Ishikawa (cell line): ENCODE data around the gene ADGRB2.

Experiments used
- CEBPB ChIP-seq: IDR thresholded peaks from 2 replicates; pipeline ENCODE4 v1.6.1; 2012
- CREB1 ChIP-seq: IDR thresholded peaks from 2 replicates; pipeline ENCODE4 v1.6.1; 2012; ENCODE audit warnings: low read depth
- EGR1 ChIP-seq: IDR thresholded peaks from 2 replicates; pipeline ENCODE4 v1.6.1; 2012
- EP300 ChIP-seq: IDR thresholded peaks from 2 replicates; pipeline ENCODE4 v1.6.1; 2012; ENCODE audit warnings: borderline replicate concordance
- FOXM1 ChIP-seq: IDR thresholded peaks from 2 replicates; pipeline ENCODE4 v1.6.1; 2012; ENCODE audit warnings: low read depth, borderline replicate concordance
- NFIC ChIP-seq: IDR thresholded peaks from 2 replicates; pipeline ENCODE4 v1.6.1; 2012
- RAD21 ChIP-seq: IDR thresholded peaks from 2 replicates; pipeline ENCODE4 v1.6.1; 2012; ENCODE audit warnings: low read depth
- TAF1 ChIP-seq: IDR thresholded peaks from 2 replicates; pipeline ENCODE4 v1.6.1; 2012; ENCODE audit warnings: low read depth, mild to moderate bottlenecking
- TCF12 ChIP-seq: IDR thresholded peaks from 2 replicates; pipeline ENCODE4 v1.6.1; 2012; ENCODE audit warnings: low read depth
- TEAD4 ChIP-seq: IDR thresholded peaks from 2 replicates; pipeline ENCODE4 v1.6.1; 2012
- YY1 ChIP-seq: IDR thresholded peaks from 2 replicates; pipeline ENCODE4 v1.6.1; 2012; ENCODE audit warnings: low read depth
- ZBTB7A ChIP-seq: IDR thresholded peaks from 2 replicates; pipeline ENCODE4 v1.6.1; 2012; ENCODE audit warnings: low read depth
- TF ChIP-seq, protein P1 (sequence below): IDR thresholded peaks from 2 replicates; pipeline ENCODE4 v1.6.1; 2012; ENCODE audit warnings: low read depth, mild to moderate bottlenecking
- TF ChIP-seq, protein P2 (sequence below): IDR thresholded peaks from 2 replicates; pipeline ENCODE4 v1.6.1; 2012
- TF ChIP-seq, protein P3 (sequence below): IDR thresholded peaks from 2 replicates; pipeline ENCODE4 v1.6.1; 2012

Gene ADGRB2

DNA sequence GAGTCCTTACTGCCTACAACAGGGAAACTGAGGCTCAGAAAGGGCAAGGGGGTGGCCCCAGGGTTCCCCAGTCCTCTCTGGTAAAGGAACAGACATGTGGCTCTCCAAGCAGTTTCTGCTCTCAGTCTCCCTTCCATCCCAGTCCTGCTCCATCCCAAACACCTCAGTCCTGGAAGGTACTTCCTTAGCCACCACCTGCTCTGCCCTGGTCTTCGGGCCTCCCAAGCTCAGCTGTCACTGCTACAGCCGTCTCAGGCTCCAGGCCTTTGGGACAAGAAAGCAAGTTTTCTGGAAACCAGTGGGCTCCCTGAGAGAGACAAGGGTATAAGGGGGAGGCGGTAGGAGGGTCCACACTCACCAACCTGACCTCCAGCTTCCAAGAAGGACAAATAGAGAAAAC lies 23.1 kb upstream of the ADGRB2 start:
- TF ChIP-seq CEBPB (no peak), ZBTB7A (no peak), FOXM1 (no peak), RAD21 (no peak)

DNA sequence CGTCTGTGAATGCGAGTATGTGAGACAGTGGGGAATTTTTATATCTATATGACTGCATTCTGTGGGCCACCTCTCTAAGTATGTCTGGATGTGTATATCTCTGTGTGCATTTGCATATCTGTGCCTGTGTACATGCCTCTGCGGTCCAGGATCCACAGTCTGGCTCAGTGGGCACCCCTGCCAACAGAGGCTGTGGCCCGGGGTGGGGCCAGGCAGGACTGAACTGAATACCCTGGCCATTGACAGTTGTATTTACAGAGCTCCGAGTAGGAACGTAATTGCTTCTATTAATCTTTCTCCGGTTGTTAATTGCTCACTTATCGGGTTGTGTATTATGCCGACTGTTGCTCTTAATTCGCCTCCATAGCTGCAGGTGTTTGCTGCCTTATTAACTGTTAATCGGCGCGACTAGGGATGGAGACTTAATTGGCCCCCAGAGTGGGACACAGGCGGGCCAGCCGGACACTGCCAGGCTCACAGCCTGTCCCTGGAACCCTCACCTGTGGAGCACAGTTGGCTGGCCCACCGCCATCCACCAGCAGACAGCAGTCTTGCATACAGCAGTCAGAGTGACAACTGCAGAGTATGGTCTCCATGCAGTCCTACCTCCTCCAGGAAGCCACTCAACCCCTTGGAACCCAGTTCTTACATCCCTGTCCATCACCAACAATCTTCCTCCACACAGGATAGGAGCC lies 22.4 kb upstream of the ADGRB2 start:
- no peak for TF ChIP-seq TCF12
- TF ChIP-seq NFIC: no peak
- no peak for TF ChIP-seq CEBPB
- TF ChIP-seq, protein P1, sequence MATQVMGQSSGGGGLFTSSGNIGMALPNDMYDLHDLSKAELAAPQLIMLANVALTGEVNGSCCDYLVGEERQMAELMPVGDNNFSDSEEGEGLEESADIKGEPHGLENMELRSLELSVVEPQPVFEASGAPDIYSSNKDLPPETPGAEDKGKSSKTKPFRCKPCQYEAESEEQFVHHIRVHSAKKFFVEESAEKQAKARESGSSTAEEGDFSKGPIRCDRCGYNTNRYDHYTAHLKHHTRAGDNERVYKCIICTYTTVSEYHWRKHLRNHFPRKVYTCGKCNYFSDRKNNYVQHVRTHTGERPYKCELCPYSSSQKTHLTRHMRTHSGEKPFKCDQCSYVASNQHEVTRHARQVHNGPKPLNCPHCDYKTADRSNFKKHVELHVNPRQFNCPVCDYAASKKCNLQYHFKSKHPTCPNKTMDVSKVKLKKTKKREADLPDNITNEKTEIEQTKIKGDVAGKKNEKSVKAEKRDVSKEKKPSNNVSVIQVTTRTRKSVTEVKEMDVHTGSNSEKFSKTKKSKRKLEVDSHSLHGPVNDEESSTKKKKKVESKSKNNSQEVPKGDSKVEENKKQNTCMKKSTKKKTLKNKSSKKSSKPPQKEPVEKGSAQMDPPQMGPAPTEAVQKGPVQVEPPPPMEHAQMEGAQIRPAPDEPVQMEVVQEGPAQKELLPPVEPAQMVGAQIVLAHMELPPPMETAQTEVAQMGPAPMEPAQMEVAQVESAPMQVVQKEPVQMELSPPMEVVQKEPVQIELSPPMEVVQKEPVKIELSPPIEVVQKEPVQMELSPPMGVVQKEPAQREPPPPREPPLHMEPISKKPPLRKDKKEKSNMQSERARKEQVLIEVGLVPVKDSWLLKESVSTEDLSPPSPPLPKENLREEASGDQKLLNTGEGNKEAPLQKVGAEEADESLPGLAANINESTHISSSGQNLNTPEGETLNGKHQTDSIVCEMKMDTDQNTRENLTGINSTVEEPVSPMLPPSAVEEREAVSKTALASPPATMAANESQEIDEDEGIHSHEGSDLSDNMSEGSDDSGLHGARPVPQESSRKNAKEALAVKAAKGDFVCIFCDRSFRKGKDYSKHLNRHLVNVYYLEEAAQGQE: no peak
- TF ChIP-seq, protein P2, sequence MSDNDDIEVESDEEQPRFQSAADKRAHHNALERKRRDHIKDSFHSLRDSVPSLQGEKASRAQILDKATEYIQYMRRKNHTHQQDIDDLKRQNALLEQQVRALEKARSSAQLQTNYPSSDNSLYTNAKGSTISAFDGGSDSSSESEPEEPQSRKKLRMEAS: no peak
- no peak for TF ChIP-seq TEAD4
- TF ChIP-seq, protein P3, sequence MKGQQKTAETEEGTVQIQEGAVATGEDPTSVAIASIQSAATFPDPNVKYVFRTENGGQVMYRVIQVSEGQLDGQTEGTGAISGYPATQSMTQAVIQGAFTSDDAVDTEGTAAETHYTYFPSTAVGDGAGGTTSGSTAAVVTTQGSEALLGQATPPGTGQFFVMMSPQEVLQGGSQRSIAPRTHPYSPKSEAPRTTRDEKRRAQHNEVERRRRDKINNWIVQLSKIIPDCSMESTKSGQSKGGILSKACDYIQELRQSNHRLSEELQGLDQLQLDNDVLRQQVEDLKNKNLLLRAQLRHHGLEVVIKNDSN: no peak
- no peak for TF ChIP-seq EGR1
- no peak for TF ChIP-seq CREB1
- no peak for TF ChIP-seq RAD21
- TF ChIP-seq ZBTB7A: no peak
- no peak for TF ChIP-seq EP300
- TF ChIP-seq FOXM1: no peak

DNA sequence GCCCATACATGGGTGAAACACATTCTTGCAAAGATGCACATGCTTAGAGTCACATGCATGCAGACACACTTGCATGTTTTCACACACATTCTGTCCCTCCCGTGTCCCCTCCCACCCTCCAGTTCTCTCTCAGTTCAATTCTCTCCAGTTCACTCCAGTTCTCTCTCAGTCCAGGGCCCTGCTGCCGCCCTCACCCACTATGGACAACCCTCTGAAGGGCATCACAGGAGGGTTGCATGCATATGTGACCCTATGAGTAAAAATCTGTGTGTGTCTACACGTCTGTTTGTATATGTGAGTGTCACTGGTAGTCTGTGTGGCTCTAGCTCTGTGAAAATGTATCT lies 21.8 kb upstream of the ADGRB2 start:
- TF ChIP-seq TAF1 (no peak), YY1 (no peak)
- TF ChIP-seq, protein P1: no peak

DNA sequence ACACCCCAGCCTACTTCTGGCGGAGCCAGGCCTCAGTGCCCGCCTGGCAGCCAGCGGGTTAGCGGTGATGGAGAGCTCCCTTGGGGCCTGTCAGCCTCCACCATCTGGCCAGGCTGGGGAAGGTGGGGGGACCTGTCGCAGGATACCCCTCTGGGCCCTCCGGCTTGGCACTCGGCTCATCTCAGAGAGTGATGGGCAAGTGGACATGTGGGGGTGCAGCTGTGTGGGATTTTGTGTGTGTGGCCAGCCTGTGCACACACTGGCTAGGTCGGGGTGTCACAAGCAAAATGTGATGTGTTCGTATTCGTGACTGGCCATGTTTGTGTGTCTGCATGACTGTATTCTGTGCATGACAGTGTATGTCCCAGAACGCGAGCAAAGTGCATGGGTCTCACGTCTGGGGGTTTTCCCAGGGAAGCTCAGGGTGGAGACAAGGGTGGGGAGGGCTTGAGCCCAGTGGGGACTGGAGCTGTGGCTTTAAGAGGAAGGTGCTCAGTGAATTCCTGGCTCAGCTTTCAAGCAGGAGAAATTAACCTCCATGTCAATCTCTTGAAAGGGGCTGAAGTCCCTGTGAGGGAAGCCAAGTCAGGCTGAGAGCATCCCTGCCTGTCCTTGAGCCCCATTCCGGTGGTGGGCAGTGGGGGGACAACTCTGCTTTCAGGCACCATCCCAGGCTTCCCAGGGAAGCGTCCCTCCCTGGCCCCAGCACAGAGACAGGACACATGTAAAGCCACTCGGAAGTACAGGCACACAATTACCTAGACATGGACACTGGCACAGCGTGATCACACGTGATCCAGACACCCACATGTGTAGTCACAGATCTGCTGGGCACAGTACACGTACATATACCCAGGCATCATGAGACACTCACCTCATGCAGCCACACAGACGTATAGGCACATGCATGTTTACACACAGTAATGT lies 21.1 kb upstream of the ADGRB2 start:
- TF ChIP-seq ZBTB7A (no peak), YY1 (no peak), TEAD4 (no peak), CREB1 (no peak)

DNA sequence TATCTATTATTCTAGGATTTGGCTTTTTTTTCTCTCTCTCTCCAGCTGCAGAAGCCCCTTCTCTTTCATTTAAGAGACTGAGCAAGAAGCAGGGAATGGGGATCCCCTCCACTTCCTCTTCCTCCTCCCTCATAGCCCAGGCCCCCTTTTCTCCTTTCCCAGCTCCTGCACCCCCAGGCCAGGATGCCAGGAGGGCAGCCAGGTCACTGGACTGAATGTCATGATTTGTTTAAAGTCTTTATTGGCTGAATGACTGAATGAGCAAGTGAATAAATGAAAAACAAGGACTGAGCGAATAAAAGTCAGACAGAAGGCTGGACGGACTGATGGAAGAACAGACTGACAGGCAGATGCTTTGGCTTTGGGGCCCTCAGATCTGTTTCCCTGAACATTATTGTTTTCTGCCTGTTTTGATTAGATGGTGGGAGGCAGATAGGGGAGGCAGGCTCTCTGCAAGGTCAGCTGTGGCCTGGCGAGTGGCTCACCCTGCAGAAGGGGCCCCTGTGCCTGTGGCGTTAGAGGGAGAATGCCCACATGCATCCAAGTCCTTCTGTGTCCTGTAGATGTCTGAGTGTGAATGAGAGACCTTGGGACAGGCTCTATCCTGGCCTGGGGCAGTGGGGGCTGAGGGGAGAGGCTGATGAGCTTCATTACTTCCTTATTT lies 20.3 kb upstream of the ADGRB2 start:
- TF ChIP-seq, protein P3: no peak
- TF ChIP-seq EP300: no peak
- TF ChIP-seq, protein P1: no peak
- no peak for TF ChIP-seq TEAD4
- no peak for TF ChIP-seq YY1
- TF ChIP-seq, protein P2: no peak
- no peak for TF ChIP-seq EGR1
- TF ChIP-seq TCF12: no peak
- TF ChIP-seq CREB1: no peak
- TF ChIP-seq TAF1: no peak
